Natural killer cell (primary cell): Measurements from ENCODE around the gene PTPN6. TPM values are rescaled to one million over a fixed set of nuclear protein-coding genes. Genes with fewer than 3 reads are reported as not detected.
A peak's percentile ranks its signal among the peaks of the same experiment; 100 is the strongest.

Experiments
- ATAC-seq, 3 donors: fragments of 150-1000 bp in 2 of 3; fragments of 200-7000 bp in 1 of 3; cut with Tn5 transposase; 1 replicate in 1 of 3; 2 replicates in 2 of 3; pipeline ENCODE4 v1.10.0; 2021; ENCODE audit warnings: mild to moderate bottlenecking in 2 of 3, moderate library complexity in 2 of 3
- DNase-seq, 2 donors: peaks; one replicate each; pipeline versions ENCODE4 v3.0.0 to v3.0.0-alpha.2; 2013 to 2021; ENCODE audit warnings: mixed read lengths in 1 of 2
- H3K27ac ChIP-seq: one replicate; pipeline ENCODE4 v1.5.1; 2013; ENCODE audit warnings: mild to moderate bottlenecking, low read length
- H3K27me3 ChIP-seq: one replicate; pipeline ENCODE4 v1.6.1; 2013; ENCODE audit warnings: low read length; ENCODE audit not compliant: control insufficient read depth, insufficient read depth
- H3K36me3 ChIP-seq: one replicate; pipeline ENCODE4 v1.6.1; 2013; ENCODE audit warnings: low read length; ENCODE audit not compliant: control insufficient read depth, insufficient read depth
- H3K4me1 ChIP-seq: one replicate; pipeline ENCODE4 v1.6.1; 2013; ENCODE audit warnings: low read length; ENCODE audit not compliant: control insufficient read depth, insufficient read depth
- H3K4me3 ChIP-seq: one replicate; pipeline ENCODE4 v1.5.1; 2013; ENCODE audit warnings: low read length
- H3K9me3 ChIP-seq: one replicate; pipeline ENCODE4 v1.6.1; 2013; ENCODE audit warnings: low read length; ENCODE audit not compliant: control insufficient read depth, insufficient read depth
- H3K27ac Mint-ChIP-seq, 2 donors: one replicate each; pipeline ENCODE4 v1.8.0; 2022; ENCODE audit warnings: mild to moderate bottlenecking in 2 of 2, mixed read lengths in 2 of 2, moderate library complexity in 1 of 2
- H3K27me3 Mint-ChIP-seq, 2 donors: one replicate each; pipeline ENCODE4 v1.8.0; 2022; ENCODE audit warnings: low read depth in 2 of 2, mixed read lengths in 2 of 2
- H3K36me3 Mint-ChIP-seq: one replicate; pipeline ENCODE4 v1.8.0; 2022; ENCODE audit warnings: mixed read lengths
- H3K4me1 Mint-ChIP-seq, 2 donors: one replicate each; pipeline ENCODE4 v1.8.0; 2022; ENCODE audit warnings: mixed read lengths in 2 of 2
- H3K4me3 Mint-ChIP-seq: one replicate; pipeline ENCODE4 v1.8.0; 2022; ENCODE audit warnings: mild to moderate bottlenecking, moderate library complexity, mixed read lengths
- H3K9me3 Mint-ChIP-seq, 2 donors: one replicate each; pipeline ENCODE4 v1.8.0; 2022; ENCODE audit warnings: mixed read lengths in 2 of 2
- WGBS: methylation state at CpG from one replicate; pipeline ENCODE4 v1.1.7; 2013; ENCODE audit warnings: missing lambda C conversion rate; ENCODE audit not compliant: insufficient coverage; 5-methylcytosine and 5-hydroxymethylcytosine counted together
- intact Hi-C: fragments of 100-400 bp; cut with micrococcal nuclease; formaldehyde crosslinking; loops from one replicate; pipeline ENCODE4 v1.14.2; 2022
- total RNA-seq, 4 donors: library from RNA; stranded (reverse); fragments of 120-200 nt in 1 of 4; gene quantifications; one replicate each; pipeline versions ENCODE4 v1.2.3 to v1.2.4, GENCODE V29; 2013 to 2022
- TF ChIP-seq, protein P1 (sequence below): fragments of 200-600 bp; IDR thresholded peaks from one replicate; pipeline ENCODE4 v1.8.0; 2022; ENCODE audit warnings: antibody characterized with exemption

PTPN6 gene
- total RNA-seq, 3 donors from 2014 or later (not counting 1 experiment from before 2014, with no cell fraction given): 279 to 357 (median 312) TPM

DNA sequence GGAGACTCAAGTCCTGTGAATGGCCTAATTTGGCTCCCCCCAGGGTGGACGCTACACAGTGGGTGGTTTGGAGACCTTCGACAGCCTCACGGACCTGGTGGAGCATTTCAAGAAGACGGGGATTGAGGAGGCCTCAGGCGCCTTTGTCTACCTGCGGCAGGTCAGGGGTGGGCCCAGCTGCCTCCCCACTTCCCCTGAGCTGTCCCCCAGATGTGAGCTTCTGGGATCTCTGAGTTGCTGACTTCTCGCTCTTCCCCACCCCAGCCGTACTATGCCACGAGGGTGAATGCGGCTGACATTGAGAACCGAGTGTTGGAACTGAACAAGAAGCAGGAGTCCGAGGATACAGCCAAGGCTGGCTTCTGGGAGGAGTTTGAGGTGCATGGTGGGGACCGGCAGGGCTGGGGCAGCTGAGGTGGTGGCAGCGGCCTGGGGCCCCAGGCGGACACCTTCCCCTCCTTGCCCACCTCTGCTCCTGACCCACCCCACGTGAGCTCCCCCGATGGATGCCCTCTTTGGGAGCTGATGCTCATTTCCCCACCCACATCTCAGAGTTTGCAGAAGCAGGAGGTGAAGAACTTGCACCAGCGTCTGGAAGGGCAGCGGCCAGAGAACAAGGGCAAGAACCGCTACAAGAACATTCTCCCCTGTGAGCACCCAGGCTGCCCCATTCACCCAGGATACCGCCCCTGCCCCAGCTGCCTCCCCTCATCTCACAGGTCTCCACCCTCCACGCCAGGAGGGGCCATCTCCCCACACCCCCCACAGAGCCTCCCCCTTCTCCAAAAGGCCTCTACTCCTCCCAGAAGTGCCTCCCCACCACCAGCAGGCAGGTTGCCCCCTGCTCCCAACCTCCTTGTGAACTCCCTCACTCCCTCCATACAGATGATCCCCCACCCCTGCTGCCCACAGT, 4.2 kb downstream of the PTPN6 start:
- no peaks in the 10 kb centered on the region for H3K9me3 ChIP-seq
- WGBS: 47% methylated on average over 22 of the region's 22 CpGs
- Mint-ChIP-seq H3K36me3 (no peaks in the 10 kb centered on the region), H3K4me1 (peaks cover 75 to 94% of the 10 kb centered on the region in 2 donors), H3K9me3 (no peaks in the 10 kb centered on the region), H3K4me3 (peak overlapping the region; percentile 91), H3K27me3 (no peaks in the 10 kb centered on the region), H3K27ac (peak overlapping the region; percentile 98 to 99)
- DNase-seq (peak in 1 of 2 donors; percentile 31), ATAC-seq (no peak)
- H3K4me3 ChIP-seq: no peak overlapping the region
- peaks cover 65% of the 10 kb centered on the region for H3K36me3 ChIP-seq
- H3K27ac ChIP-seq: peak overlapping the region; percentile 96
- H3K27me3 ChIP-seq: no peaks in the 10 kb centered on the region
- intact Hi-C loops: no loop called here
- peaks cover 90% of the 10 kb centered on the region for H3K4me1 ChIP-seq
- TF ChIP-seq, protein P1, sequence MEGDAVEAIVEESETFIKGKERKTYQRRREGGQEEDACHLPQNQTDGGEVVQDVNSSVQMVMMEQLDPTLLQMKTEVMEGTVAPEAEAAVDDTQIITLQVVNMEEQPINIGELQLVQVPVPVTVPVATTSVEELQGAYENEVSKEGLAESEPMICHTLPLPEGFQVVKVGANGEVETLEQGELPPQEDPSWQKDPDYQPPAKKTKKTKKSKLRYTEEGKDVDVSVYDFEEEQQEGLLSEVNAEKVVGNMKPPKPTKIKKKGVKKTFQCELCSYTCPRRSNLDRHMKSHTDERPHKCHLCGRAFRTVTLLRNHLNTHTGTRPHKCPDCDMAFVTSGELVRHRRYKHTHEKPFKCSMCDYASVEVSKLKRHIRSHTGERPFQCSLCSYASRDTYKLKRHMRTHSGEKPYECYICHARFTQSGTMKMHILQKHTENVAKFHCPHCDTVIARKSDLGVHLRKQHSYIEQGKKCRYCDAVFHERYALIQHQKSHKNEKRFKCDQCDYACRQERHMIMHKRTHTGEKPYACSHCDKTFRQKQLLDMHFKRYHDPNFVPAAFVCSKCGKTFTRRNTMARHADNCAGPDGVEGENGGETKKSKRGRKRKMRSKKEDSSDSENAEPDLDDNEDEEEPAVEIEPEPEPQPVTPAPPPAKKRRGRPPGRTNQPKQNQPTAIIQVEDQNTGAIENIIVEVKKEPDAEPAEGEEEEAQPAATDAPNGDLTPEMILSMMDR: no peak

DNA sequence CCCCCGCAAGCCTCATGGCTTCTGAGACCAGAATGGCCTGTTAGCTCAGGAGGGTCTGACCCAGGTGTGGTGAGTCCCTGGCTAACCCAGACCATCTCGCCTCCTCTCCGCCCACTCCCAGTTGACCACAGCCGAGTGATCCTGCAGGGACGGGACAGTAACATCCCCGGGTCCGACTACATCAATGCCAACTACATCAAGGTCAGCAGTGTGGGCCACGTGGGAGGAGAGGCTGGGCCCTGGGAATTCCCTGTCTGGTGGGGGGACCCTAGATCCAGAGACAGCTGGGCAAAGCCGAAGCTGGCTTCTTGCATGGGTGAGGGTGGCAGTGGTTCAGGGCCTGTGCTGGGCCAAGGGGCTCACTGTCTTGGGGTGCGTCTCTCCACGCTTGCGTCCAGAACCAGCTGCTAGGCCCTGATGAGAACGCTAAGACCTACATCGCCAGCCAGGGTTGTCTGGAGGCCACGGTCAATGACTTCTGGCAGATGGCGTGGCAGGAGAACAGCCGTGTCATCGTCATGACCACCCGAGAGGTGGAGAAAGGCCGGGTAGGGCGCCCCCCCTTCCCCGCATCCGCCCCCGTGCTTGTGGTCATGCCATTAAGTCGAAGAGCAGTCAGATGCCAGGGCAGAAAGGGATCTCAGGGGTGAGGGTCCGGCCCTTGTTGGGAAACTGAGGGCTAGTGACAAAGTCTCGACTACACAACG, 5.0 kb downstream of the PTPN6 start:
- WGBS: 36% methylated on average over 28 of the region's 28 CpGs
- Mint-ChIP-seq H3K36me3 (no peaks in the 10 kb centered on the region), H3K4me1 (peaks cover 75 to 94% of the 10 kb centered on the region in 2 donors), H3K27ac (peak overlapping the region; percentile 98 to 99), H3K9me3 (no peaks in the 10 kb centered on the region), H3K4me3 (peak overlapping the region; percentile 91), H3K27me3 (no peaks in the 10 kb centered on the region)
- Histone ChIP-seq H3K27ac (peak overlapping the region; percentile 96), H3K27me3 (no peaks in the 10 kb centered on the region), H3K4me3 (no peak overlapping the region), H3K4me1 (peaks cover 91% of the 10 kb centered on the region), H3K36me3 (peaks cover 73% of the 10 kb centered on the region), H3K9me3 (no peaks in the 10 kb centered on the region)
- ATAC-seq (peak; percentile 6 to 23 (median 16)), DNase-seq (peak; percentile 60 to 73)
- intact Hi-C loops: no loop called here
- TF ChIP-seq, protein P1: no peak

DNA sequence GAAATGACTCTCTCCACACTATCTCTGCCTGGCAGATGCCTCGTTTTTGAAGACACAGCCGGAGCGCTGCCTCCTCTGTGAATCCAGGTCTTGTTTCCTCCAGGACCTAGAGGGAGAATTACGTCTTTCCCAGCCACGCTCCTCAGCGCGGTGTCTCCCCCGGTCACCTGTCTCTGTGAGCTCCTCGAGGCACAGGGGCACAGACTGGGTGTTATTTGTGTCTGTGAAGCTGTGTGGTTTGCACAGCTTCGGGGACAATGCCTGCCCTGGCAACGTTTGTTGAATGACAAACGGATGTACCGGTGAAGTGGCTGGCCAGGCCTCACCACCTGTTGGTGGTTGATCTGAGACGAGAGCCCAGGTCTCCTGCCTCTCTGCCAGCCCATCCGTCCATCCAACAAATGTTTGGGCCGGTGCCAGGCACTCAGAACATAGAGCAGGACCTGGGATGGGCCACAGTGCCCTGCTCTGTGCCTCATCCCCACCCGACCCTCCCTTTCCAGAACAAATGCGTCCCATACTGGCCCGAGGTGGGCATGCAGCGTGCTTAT, 6.1 kb downstream of the PTPN6 start:
- WGBS: 40% methylated on average over 20 of the region's 20 CpGs
- Mint-ChIP-seq H3K4me1 (peaks cover 82 to 95% of the 10 kb centered on the region in 2 donors), H3K4me3 (peak overlapping the region; percentile 91), H3K27ac (peak overlapping the region; percentile 98 to 99), H3K9me3 (no peaks in the 10 kb centered on the region), H3K36me3 (no peaks in the 10 kb centered on the region), H3K27me3 (no peaks in the 10 kb centered on the region)
- H3K36me3 ChIP-seq: peaks cover 78% of the 10 kb centered on the region
- H3K4me1 ChIP-seq: peaks cover 100% of the 10 kb centered on the region
- ATAC-seq (peak; percentile 4 to 19 (median 5)), DNase-seq (peak in 1 of 2 donors; percentile 73)
- H3K4me3 ChIP-seq: no peak overlapping the region
- TF ChIP-seq, protein P1: no peak
- H3K9me3 ChIP-seq: no peaks in the 10 kb centered on the region
- H3K27me3 ChIP-seq: no peaks in the 10 kb centered on the region
- intact Hi-C loops: no loop called here
- H3K27ac ChIP-seq: peak overlapping the region; percentile 96
